Mucosa of stomach (tissue), 1 donor: Measurements from ENCODE around the gene C13orf46.
A peak's percentile ranks its signal among the peaks of the same experiment; 100 is the strongest.

ENCODE experiments used
- H3K27me3 ChIP-seq: one replicate; pipeline ENCODE4 v1.7.0; 2013; ENCODE audit warnings: mild to moderate bottlenecking, low read length; ENCODE audit not compliant: control insufficient read depth, insufficient read depth
- H3K36me3 ChIP-seq: one replicate; pipeline ENCODE4 v1.7.0; 2013; ENCODE audit warnings: low read length; ENCODE audit not compliant: control insufficient read depth, insufficient read depth
- H3K4me1 ChIP-seq: one replicate; pipeline ENCODE4 v1.7.0; 2013; ENCODE audit warnings: mild to moderate bottlenecking, low read length; ENCODE audit not compliant: control insufficient read depth, insufficient read depth
- H3K4me3 ChIP-seq: one replicate; pipeline ENCODE4 v1.7.0; 2013; ENCODE audit warnings: low read length
- H3K9ac ChIP-seq: one replicate; pipeline ENCODE4 v1.7.0; 2013; ENCODE audit warnings: mild to moderate bottlenecking, low read length, moderate library complexity
- H3K9me3 ChIP-seq: one replicate; pipeline ENCODE4 v1.7.0; 2013; ENCODE audit warnings: mild to moderate bottlenecking, low read length, moderate library complexity; ENCODE audit not compliant: control insufficient read depth
- donor health status: Pancreatic carcinoma.

C13orf46 gene

GRCh38 chr13:114015969-114016295 lies 42.1 kb upstream of the C13orf46 start:
- no peaks in the 10 kb centered on the region for H3K9me3 ChIP-seq
- H3K4me1 ChIP-seq, result peaks cover 19% of the 10 kb centered on the region
- peaks cover 11% of the 10 kb centered on the region for H3K27me3 ChIP-seq
- H3K9ac ChIP-seq, result peak overlapping the region; percentile 2
- H3K36me3 ChIP-seq, result no peaks in the 10 kb centered on the region
- H3K4me3 ChIP-seq, result no peak overlapping the region

DNA sequence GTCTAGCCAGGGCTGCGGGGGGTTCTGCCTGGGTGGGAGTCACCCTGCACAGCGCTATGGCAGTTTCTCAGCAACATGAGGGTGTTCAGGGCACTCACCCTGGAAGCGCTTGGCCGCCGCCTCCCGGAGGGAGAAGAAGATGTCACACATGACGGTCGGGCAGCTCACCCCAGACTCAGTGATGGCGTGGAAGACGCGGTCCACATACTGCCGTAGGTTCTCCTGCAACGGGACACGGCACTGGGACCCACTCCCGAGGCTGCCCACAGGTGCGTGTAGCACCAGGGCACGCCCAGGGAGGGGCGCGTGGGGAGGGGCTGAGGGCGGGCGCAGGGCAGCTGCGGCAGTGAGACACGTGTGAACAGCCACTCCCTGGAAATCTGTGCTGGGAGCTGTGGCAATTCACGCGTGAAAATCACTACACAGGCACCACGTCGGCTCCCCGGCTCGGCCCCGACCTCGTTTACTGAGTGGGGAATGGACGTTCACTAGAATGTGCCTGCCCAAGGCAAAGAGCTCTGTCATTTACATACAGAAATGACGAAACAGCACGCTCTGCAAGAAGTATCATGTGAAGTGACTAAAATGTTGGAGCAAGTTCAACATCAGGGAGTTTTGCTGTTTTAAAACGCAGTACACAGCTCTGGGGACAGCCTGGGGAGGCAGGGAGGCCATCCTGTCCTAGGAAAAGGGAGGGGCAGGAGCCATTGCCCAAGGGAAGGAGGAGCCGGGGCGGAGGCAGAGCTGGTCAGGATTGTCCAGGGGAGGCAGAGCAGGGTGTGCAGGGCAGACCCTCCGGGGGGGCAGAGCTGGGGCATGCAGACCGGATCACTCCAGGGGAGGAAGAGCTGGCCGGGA lies 41.5 kb upstream of the C13orf46 start:
- Histone ChIP-seq H3K9ac (peak overlapping the region; percentile 12), H3K36me3 (no peaks in the 10 kb centered on the region), H3K4me3 (no peak overlapping the region), H3K27me3 (peaks cover 11% of the 10 kb centered on the region), H3K9me3 (no peaks in the 10 kb centered on the region), H3K4me1 (peaks cover 19% of the 10 kb centered on the region)

DNA sequence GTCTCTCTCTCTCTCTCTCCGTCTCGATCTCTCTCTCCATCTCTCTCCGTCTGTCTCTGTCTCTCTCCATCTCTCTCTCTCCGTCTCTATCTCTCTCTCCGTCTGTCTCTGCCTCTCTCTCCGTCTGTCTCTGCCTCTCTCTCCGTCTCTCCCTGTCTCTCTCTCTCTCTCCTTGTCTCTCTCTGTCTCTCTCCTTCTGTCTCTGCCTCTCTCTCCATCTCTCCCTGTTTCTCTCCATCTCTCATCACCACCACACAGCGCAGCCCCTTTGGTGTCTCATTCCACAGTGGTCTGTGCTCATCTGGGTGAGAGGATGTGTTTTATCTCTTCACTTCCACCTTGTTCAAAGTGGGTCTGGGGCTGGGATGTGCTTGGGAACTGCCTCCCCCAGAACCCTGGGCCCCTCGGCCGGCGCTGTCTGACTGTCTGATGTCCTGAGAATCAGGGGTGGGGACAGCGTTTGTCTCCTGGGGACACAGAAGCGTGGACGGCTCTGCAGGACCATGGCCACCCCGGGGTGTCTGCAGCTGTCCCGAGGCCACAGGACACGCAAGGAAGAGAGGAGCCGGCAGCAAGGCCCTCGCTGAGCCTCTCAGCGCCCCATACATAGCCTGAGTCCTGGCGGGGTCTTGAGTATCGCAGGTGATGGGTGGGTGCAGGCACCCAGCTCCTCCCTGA lies 40.2 kb upstream of the C13orf46 start:
- Histone ChIP-seq H3K36me3 (no peaks in the 10 kb centered on the region), H3K4me3 (no peak overlapping the region), H3K4me1 (peaks cover 19% of the 10 kb centered on the region)

GRCh38 chr13:114013336-114013735 lies 39.5 kb upstream of the C13orf46 start:
- Histone ChIP-seq H3K4me3 (no peak overlapping the region), H3K9ac (no peak overlapping the region), H3K4me1 (peaks cover 19% of the 10 kb centered on the region), H3K9me3 (no peaks in the 10 kb centered on the region), H3K27me3 (peaks cover 11% of the 10 kb centered on the region), H3K36me3 (no peaks in the 10 kb centered on the region)

More for the DNA sequence above, 40.2 kb upstream of the C13orf46 start:
- Histone ChIP-seq H3K27me3 (peaks cover 11% of the 10 kb centered on the region), H3K9me3 (no peaks in the 10 kb centered on the region), H3K9ac (no peak overlapping the region)

DNA sequence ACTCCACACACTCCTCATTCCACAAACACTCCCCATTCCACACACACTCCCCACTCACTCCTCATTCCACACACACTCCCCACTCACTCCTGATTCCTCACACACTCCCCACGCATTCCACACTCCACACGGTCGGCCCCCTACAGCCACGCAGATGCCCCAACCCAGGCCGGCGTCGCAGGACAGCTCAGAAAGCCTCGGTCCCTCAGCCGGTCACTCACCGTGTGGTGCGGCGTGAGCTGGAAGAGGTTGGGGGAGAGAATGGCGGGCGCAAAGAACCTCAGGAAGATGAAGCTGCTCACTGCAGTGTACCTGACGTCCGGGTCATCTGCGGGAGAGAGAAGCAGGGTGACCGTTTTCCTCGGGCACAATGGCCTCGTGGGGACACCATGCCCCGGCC lies 39.0 kb upstream of the C13orf46 start:
- no peaks in the 10 kb centered on the region for H3K36me3 ChIP-seq
- H3K9ac ChIP-seq, result no peak overlapping the region
- peaks cover 19% of the 10 kb centered on the region for H3K4me1 ChIP-seq
- no peaks in the 10 kb centered on the region for H3K9me3 ChIP-seq
- H3K4me3 ChIP-seq, result no peak overlapping the region
- peaks cover 11% of the 10 kb centered on the region for H3K27me3 ChIP-seq

- H3K27me3 ChIP-seq, result peaks cover 11% of the 10 kb centered on the region
- H3K9me3 ChIP-seq, result no peaks in the 10 kb centered on the region
- H3K4me3 ChIP-seq, result no peak overlapping the region
- H3K4me1 ChIP-seq, result peaks cover 19% of the 10 kb centered on the region
- H3K36me3 ChIP-seq, result no peaks in the 10 kb centered on the region
- no peak overlapping the region for H3K9ac ChIP-seq
Measured at GRCh38 chr13:114012141-114012540, 38.3 kb upstream of the C13orf46 start.

DNA sequence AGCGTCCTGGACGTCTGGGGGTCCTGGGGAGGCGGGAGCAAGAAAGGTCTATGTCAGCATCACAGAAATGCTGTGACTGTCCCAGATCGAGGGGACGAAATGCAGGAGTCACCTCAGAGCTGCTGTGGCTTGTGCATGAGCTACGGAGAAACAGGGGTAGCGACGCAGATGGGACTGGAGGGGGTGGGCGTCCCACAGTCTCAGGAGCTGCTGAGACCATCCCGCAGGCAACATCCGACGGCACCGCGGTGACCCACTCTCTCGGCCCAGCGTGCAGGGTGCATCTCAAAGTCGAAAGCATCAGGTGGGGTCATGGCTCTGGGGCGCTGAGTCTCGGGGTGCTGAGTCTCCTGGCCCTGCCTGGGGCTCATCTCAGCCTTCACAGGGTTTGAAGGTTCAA lies 37.4 kb upstream of the C13orf46 start:
- Histone ChIP-seq H3K36me3 (no peaks in the 10 kb centered on the region), H3K27me3 (peaks cover 11% of the 10 kb centered on the region), H3K9me3 (no peaks in the 10 kb centered on the region), H3K4me1 (peaks cover 18% of the 10 kb centered on the region), H3K4me3 (no peak overlapping the region), H3K9ac (no peak overlapping the region)

- Histone ChIP-seq H3K9ac (no peak overlapping the region), H3K27me3 (peaks cover 11% of the 10 kb centered on the region), H3K4me1 (peaks cover 12% of the 10 kb centered on the region), H3K9me3 (no peaks in the 10 kb centered on the region), H3K36me3 (no peaks in the 10 kb centered on the region), H3K4me3 (no peak overlapping the region)
Measured at GRCh38 chr13:114010401-114011101, 36.7 kb upstream of the C13orf46 start.

DNA sequence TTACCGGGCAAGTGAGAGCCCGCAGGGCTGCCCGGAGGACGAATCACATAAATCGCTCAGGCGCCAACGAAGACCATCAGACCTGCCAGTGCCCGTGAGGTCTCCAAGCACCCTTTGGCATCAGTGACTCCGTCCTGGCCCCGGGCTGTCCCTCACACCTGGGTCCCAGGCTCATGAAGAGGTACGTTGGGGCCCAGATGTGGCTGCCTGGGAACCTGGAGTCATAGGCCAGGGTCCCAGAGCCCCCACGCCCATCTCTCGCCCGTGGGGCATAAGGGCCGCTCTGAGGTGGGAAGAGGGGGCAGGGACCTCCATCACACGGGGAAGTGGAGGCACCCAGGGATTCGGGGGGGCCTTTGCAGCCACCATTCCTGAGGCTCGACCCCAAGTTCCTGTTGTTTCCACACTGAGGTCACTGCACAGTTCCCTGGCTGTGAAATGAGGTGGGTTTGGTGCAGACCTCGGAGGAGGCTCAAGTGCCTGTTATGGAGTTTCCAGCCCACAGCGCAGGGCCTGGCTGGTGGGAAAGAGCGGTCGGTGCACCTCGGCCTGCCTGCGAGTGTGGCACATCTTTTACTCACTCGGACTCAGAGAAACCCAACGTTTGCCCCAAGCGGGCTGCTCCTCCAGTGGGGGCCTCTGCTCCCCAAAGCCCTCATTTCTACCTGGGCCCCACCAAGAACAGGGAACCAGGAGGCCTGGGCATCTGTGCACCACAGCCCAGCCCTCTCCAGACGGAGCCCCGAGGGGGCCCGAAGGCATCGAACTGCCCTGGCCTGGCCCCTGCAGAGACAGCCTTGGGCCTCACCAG lies 35.9 kb upstream of the C13orf46 start:
- Histone ChIP-seq H3K4me3 (no peak overlapping the region), H3K4me1 (peaks cover 11% of the 10 kb centered on the region), H3K27me3 (peaks cover 7% of the 10 kb centered on the region), H3K36me3 (no peaks in the 10 kb centered on the region), H3K9me3 (no peaks in the 10 kb centered on the region), H3K9ac (no peak overlapping the region)

DNA sequence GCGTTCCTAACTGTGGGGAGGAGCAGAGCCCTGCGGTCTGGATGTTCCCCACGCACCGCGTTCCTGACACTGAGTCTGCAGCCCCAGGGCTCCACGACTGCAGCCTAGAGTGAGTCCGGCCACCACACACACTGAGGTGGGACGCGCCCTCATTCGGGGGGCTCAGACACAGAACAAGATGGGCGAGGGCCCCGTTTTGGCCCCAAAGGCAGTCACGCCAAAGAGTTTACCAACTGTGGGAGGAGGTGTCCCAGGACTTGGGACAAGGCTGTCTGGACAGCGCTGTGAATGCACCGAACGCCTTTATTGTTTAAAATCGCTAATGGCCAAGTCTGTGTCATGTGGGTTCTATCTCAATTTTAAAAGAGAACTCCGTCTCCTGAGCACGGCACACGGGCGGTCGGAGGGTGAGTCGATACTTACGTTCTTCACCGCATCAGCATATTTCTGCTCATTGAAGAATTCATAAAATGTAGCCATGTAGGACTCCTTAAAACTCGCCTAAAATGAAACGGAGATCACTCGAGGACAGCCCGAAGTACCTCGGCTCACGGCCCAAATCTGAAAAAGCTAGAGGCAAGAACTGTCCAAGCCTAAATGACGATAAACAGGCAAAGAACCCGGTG lies 35.2 kb upstream of the C13orf46 start:
- peaks cover under 1% of the 10 kb centered on the region for H3K27me3 ChIP-seq
- peaks cover 14% of the 10 kb centered on the region for H3K4me1 ChIP-seq
- H3K36me3 ChIP-seq, result no peaks in the 10 kb centered on the region
- no peak overlapping the region for H3K4me3 ChIP-seq
- no peaks in the 10 kb centered on the region for H3K9me3 ChIP-seq
- H3K9ac ChIP-seq, result no peak overlapping the region

- Histone ChIP-seq H3K36me3 (no peaks in the 10 kb centered on the region), H3K4me1 (peaks cover 17% of the 10 kb centered on the region), H3K4me3 (no peak overlapping the region), H3K9me3 (no peaks in the 10 kb centered on the region), H3K9ac (no peak overlapping the region), H3K27me3 (no peaks in the 10 kb centered on the region)
Measured at GRCh38 chr13:114007566-114007965, 33.7 kb upstream of the C13orf46 start.
